Left ventricle myocardium superior (tissue), 1 donor: ENCODE results near the gene NRXN2. TPM values are rescaled to one million over a fixed set of nuclear protein-coding genes. Genes with fewer than 3 reads are reported as not detected.

Experiments
- ATAC-seq: fragments of 200-7000 bp; cut with Tn5 transposase; one replicate; pipeline ENCODE4 v1.9.1; 2020; ENCODE audit warnings: mild to moderate bottlenecking, moderate library complexity
- DNase-seq: peaks from one replicate; pipeline ENCODE4 v3.0.0-alpha.2; 2020
- intact Hi-C: fragments of 100-400 bp; cut with micrococcal nuclease; formaldehyde crosslinking; loops from one replicate; pipeline ENCODE4 v1.11.0; 2022
- total RNA-seq: library from RNA; stranded (reverse); fragmentation: NEBNext Ultra II Directional; extraction: Animal tissue kit (Norgen Biotek cat#: 25700); gene quantifications from one replicate; pipeline ENCODE4 v1.2.1, GENCODE V29; 2021
- donor health status: DM: no; HTN: yes; CAD: no; lungs with severe emphysema.

NRXN2 gene
- total RNA-seq, 1 donor from 2014 or later = 0.97 TPM

GRCh38 chr11:64746486-64746885 lies 23.5 kb upstream of the NRXN2 start:
- DNase-seq (no peak), ATAC-seq (no peak)
- intact Hi-C loops = no loop called here

GRCh38 chr11:64745521-64746328 lies 22.7 kb upstream of the NRXN2 start:
- DNase-seq (peak; percentile 93), ATAC-seq (peak; percentile 69)
- intact Hi-C loops = no loop called here

- DNase-seq (peak; percentile 89), ATAC-seq (peak; percentile 14)
- intact Hi-C loops = no loop called here
Observed at GRCh38 chr11:64745189-64745520, 22.2 kb upstream of the NRXN2 start.

- intact Hi-C loops = no loop called here
- DNase-seq (peak; percentile 65), ATAC-seq (no peak)
Observed at GRCh38 chr11:64744544-64745188, 21.7 kb upstream of the NRXN2 start.

GRCh38 chr11:64743591-64744543 lies 20.9 kb upstream of the NRXN2 start, which contains the start of gene RASGRP2:
TSS of gene RASGRP2 (minus strand) at chr11:64744142. CDS start at chr11:64742866, 1,276 bp downstream.
- ATAC-seq = peak; percentile 61
- intact Hi-C loops = no loop called here
- peak; percentile 92 for DNase-seq

- ATAC-seq = peak; percentile 63
Observed at GRCh38 chr11:64742889-64743590, 20.0 kb upstream of the NRXN2 start.

GRCh38 chr11:64742087-64742888 lies 19.3 kb upstream of the NRXN2 start:
- intact Hi-C loops = no loop called here
- peak; percentile 1 for ATAC-seq
- peak; percentile 58 for DNase-seq

More at GRCh38 chr11:64742889-64743590, 20.0 kb upstream of the NRXN2 start:
- intact Hi-C loops = no loop called here
- peak; percentile 89 for DNase-seq

GRCh38 chr11:64741375-64742086 lies 18.5 kb upstream of the NRXN2 start:
- intact Hi-C loops = no loop called here
- no peak for ATAC-seq

GRCh38 chr11:64739871-64740270 lies 16.9 kb upstream of the NRXN2 start:
- intact Hi-C loops = no loop called here
- ATAC-seq = no peak
- no peak for DNase-seq

More at GRCh38 chr11:64741375-64742086, 18.5 kb upstream of the NRXN2 start:
- peak; percentile 40 for DNase-seq

- DNase-seq (no peak), ATAC-seq (no peak)
- intact Hi-C loops = no loop called here
Observed at GRCh38 chr11:64736654-64737053, 13.7 kb upstream of the NRXN2 start.

- ATAC-seq (no peak), DNase-seq (no peak)
- intact Hi-C loops = no loop called here
Observed at GRCh38 chr11:64735725-64736259, 12.8 kb upstream of the NRXN2 start.

- intact Hi-C loops = no loop called here
- DNase-seq (no peak), ATAC-seq (peak; percentile 11)
Observed at GRCh38 chr11:64734811-64735724, 12.1 kb upstream of the NRXN2 start.

GRCh38 chr11:64731601-64732000 lies 8.6 kb upstream of the NRXN2 start:
- DNase-seq (no peak), ATAC-seq (no peak)
- intact Hi-C loops = no loop called here

- intact Hi-C loops = no loop called here
- DNase-seq (no peak), ATAC-seq (peak; percentile 33)
Observed at GRCh38 chr11:64729851-64730382, 6.9 kb upstream of the NRXN2 start.

GRCh38 chr11:64728757-64729365 lies 5.9 kb upstream of the NRXN2 start:
- ATAC-seq (no peak), DNase-seq (no peak)
- intact Hi-C loops = no loop called here
